T-helper 2 cell (primary cell): ENCODE measurements around the gene C12orf56.
"Not testable (repeated sequence)": the region's sequence is repeated elsewhere in the genome, so short reads cannot be mapped to it uniquely, and the experiment has no call there.

Experiments
- DNase-seq, 5 experiments: peaks; one replicate each; pipeline versions ENCODE4 v3.0.0 to v3.0.0-alpha.2; 2012 to 2022

The C12orf56 gene

DNA sequence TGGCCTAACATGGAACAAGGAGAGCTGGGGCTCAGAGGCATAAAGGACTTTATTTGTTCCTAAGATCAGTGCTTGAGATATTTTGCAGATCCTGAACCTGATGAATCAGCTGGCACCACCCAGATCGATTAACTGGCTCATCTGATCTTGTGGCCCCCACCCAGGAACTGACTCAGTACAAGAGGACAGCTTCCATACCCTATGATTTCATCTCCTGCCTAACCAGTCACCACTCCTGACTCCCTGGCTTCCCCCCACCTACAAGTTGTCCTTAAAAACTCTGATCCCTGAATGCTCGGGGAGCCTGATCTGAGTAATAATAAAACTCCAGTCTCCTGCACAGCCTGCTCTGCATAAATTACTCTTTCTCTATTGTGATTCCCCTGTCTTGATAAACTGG lies 5.1 kb downstream of the C12orf56 start:
- peak in 2 of 5 experiments; percentile 14 to 17 for DNase-seq

DNA sequence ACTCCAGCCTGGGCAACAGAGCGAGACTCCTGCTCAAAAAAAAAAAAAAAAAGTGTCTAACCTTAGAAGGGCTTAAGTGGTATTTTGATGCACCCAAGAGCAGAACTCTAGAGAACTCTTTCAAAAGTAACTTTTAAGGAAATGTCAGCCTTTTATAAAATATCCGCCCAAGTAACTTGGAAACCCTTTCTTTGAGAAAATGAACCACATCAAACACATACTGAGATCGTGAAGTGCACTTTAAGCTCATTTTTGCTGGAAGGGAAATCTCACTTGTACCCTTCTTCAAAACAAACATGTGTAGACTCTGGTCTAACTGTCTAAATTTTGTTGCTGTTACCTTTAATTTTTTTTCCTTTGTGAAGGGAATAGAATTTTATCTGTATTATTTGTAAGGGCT lies 5.5 kb downstream of the C12orf56 start:
- peak in 1 of 5 experiments; percentile 63 for DNase-seq

DNA sequence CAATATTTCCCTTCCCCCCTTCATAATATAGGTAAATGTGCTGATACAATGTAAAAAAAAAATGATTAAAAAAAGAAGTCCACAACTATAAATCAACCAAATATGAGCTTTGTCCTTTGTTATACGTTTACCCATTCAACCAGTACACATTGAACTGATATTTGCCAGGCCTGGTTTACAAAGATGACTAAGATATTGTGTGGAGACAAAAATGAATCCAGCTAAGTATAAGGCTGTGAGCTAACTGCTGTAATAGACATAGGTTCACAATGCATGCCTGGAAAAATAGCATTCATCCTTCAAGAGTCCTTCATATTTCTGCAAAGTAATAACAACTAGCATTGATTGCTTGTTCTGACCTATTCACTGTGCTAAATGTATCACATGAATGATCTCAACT lies 6.9 kb downstream of the C12orf56 start:
- DNase-seq = no peak

DNA sequence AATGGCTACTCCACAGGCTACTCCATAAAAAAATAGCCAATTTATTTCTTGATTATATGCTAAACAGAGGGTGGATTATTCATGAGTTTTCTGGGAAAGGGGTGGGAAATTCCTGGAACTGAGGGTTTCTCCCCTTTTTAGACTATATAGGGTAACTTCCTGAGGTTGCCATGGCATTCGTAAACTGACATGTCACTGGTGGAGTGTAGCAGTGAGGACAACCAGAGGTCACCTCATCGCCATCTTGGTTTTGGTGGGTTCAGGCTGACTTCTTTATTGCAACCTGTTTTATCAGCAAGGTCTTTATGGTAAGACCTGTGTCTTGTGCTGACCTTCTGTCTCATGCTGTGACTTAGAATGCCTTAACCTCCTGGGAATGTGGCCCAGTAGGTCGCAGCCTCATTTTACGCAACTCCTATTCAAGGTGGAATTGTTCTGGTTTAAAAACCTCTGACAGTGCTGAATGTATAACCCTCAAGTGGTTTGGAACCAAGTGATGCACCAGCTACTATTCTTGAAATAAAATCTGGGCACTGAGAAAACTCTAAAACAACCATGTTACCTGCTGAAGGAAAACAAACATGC lies 27.7 kb downstream of the C12orf56 start:
- DNase-seq = no peak

DNA sequence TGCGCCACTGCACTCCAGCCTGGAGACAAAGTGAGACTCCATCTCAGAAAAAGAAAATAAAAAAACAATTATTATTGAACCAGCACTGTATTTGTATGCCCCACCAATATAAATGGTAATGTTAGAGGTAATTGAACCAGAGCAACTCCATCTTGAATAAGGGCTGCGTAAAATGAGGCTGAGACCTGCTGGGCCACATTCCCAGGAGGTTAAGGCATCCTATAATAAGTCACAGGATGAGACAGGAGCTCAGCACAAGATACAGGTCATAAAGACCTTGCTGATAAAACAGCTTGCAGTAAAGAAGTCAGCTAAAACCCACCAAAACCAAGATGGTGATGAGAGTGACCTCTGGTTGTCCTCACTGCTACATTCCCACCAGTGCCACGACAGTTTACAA lies 29.4 kb downstream of the C12orf56 start:
- DNase-seq = not testable (repeated sequence)

DNA sequence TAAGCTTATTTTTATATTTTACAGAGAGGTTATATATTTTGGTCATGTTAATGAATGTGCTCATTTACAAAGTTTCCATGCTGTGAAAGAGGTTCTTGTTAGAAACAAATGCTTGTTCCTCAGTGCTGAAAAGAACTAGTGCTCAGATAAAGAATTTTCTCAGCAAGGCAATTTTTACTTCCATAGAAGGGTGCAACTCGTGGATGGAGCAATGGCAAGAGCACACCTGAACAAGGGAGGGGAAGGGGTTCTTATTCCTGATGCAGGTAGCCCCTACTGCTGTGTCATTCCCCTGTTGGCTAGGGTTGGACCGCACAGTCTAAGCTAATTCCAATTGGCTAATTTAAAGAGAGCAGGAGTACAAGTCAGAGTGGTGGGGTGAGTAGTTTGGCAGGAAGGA lies 34.3 kb downstream of the C12orf56 start:
- DNase-seq = not testable (repeated sequence)

DNA sequence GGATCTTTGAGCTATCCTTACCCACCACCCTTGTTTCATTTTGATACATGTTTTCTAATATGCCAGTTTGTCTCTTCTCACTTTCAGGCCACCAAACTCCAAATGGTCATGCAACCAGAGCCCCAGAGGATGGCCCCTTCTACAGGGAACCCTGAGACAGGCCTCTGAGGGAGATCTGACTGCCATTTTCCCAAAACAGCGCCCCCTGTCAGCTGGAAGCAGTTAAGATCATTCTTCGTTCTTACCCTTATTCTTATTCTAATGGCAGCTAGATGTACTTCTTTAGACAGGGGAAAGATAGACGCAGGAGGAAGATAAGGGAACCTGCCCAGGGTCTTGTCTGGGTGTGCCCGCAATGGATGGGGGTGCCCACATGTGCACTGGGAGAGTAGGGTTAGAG lies 38.4 kb downstream of the C12orf56 start:
- DNase-seq = no peak

DNA sequence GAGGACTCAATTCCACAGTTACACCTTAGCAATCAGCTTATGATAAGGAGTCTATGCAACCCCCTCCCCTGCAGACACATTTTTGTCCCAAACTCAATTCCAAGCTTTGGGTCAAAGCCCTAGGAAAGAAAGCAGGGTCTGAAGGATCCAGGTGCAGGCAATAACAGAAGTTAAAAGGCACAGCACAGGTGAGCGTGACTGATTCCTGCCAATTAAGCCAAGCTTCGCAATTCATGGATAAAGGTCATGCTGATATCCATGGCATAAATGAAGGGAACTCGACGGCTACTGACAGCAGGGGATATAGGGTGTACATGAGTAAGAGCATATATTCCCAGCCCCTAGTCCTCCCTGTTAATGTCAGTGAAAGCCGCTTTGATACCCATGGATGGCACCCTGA lies 39.3 kb downstream of the C12orf56 start:
- DNase-seq = no peak

DNA sequence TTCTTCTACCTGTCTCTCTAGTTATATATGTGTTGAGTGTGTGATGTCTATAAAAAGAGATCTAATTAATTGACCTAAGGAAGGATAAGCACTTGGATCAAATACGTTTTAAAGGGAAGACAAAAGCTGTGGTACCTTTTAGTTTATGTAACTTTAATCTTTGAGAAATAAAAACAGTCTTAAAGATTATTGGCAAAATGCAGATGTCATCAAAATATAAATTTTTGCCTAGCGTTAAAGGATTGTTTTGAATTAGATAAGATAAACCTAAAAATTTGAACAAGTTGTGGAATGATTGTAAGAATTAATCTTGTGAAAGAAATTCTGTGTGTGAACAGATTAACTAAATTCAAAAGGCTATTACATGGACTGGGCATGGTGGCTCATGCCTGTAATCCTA lies 42.9 kb downstream of the C12orf56 start:
- DNase-seq = no peak

DNA sequence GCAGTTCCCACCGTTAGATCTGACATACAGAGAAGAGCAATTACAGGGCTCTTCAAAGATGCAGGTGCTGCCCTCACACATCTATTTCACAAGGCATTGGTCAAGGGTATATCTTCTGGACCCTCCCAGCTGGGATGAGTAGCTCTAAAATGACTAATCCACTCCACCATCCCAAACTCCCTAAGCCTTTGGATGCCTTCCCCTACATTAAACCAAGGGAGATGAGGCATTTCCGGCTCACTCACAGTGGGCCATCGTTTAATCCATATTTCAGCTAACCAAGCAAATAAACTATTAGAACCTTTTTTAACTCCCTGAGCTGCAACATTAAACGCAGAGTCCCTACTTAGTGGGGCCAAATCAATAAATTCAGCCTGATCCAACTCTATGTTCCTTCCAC lies 45.9 kb downstream of the C12orf56 start:
- not testable (repeated sequence) for DNase-seq

DNA sequence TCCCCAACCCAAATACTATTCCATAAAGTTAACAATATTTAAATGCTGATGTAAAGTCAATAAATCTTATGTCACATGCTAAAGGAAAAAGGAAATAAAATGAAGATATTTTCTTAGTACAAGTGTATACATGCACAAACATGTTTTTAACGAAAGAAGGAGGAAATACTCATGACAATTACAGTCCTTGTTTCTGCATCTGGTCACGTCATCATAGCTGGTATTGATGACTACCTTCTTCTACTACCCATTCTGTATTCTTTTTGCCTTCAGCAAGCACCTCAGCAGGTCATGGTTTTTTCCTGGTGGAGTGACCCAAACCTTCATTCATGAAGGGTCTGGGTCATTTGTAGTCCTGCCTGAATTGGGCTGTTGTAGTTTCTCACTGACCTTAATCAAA lies 50.0 kb downstream of the C12orf56 start:
- not testable (repeated sequence) for DNase-seq

DNA sequence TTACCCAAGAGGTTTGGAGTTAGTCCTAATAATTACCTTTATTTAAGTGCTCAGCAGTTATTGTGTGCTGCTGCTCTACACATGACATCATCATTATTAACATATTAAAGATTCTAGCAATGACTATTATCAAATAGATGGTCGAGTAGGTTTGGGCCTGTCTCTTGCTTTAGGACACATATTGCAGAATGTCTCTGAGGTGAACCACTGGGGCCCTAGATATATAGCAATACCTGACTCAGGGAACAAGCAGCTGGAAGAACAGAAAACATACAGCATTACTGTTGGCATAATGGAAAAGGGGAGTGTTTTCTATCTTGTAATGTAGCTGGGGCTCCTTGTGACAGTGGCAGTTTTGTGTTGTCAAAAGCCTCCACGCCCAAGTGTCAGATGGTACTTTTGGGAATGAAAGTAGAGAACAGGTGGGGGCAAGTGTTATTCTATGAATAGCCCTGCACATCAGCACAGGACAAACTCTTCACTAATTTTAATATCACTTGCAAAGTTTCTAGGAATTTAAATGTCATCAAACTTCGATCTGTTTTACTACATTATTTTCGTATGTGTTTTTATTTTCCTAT lies 54.6 kb downstream of the C12orf56 start:
- no peak for DNase-seq

DNA sequence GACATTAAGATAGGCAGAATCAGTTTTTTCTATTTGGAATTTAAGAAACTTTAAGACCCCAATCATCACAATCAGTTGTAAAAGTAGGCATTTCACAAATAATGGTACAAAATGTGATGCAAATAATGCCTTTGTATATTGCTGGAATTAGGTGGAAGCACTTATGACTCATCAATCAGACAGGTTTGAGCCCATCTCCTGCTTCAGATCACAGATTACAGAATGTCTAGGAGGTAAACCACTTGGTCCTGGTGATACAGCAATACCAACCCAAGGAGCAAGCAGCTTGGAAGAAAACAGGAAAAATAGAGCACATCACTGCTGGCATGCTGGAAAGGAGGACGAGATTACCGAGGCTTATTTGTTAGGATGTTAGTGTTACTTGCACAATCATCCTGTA lies 57.6 kb downstream of the C12orf56 start:
- DNase-seq = no peak

DNA sequence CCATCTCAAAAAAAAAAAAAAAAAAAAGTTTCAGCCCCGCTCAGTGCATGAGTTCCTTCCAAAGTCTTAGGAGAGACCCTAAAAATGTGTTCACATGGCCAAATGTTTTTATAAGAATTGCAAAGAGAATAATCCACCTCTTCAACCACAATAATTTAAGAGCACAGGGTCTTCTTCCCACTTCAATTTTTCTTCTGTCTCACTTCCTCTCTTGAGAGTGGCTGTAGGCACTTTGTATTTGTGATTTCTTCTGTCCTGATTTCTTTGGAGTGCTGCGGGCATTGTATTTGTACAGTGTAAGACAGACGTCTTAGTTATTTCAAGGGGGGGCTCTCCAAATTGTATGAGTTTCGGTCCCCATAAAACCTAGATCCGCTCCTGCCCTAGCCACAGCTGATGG lies 58.3 kb downstream of the C12orf56 start:
- DNase-seq = no peak

DNA sequence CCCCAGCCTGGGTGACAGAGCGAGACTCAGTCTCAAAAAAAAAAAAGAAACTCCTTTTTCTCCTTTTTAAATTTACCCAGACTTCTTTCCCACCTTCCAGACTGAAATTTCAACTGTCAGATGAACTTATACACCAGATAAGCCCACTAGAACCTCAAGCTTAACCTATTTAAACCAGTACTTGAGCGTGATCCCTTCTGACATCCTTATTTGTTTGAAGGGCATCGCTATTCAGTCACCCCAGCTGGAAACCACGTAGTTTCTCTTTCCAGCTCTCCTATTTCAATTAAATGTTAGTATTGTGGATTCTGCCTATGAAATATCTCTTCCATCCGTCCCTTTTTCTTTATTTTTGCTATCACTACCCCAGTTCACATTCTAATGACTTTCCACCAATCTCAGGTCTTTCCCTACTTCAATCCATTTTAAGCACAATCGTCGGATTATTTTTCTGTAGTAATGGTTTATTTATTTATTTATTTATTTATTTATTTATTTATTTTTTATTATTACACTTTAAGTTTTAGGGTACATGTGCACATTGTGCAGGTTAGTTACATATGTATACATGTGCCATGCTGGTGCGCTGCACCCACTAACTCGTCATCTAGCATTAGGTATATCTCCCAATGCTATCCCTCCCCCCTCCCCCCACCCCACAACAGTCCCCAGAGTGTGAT lies 61.4 kb downstream of the C12orf56 start:
- not testable (repeated sequence) for DNase-seq

DNA sequence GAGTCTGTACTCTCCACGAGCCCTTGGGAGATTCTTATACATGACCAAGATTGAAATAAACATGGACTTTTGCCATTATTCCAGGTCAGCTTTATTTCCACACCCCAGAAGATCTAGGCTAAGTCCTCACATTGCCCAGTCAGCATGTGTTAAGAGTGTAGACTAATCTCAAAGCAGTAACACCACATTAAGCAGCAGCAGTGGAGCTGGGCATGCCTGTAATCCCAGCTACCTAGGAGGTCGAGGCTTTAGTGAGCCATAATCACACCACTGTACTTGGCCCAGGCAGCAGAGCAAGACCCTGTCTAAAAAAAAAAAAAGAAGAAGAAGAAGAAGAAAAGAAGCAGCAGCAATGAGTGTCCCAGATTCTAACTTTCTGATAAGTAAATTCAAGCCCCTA lies 65.5 kb downstream of the C12orf56 start:
- DNase-seq = no peak

DNA sequence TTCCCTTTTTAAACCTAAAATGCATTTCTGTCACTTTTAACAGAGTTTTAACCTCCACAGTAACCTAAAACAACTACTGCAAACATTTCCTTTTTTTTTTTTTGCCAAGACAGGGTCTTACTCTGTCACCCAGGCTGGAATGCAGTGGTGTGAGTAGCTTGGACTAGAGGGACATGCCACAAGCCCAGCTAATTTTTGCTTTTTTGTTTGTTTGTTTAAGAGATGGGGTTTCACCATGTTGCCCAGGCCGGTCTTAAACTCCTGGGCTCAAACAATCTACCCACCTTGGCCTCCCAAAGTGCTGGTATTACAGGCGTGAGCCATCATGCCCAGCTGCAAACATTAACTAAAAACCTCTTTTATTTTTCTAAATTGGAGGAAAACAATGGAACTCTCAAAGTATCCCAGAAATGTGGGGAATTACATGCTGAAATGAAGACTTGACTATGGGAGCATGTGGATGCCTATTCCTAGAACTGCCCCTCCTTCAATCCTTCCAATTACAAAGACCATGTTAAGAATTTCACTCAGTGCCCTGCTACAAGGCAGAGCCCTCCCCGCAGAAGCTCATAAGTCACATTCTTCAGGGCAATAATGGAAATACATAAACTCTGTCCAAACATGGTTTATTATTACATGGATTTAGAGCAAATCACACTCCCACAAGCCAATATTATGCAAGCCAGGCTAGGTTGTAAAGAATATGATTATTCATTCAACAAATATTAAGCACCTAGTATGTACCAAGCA lies 66.9 kb downstream of the C12orf56 start:
- DNase-seq = no peak

DNA sequence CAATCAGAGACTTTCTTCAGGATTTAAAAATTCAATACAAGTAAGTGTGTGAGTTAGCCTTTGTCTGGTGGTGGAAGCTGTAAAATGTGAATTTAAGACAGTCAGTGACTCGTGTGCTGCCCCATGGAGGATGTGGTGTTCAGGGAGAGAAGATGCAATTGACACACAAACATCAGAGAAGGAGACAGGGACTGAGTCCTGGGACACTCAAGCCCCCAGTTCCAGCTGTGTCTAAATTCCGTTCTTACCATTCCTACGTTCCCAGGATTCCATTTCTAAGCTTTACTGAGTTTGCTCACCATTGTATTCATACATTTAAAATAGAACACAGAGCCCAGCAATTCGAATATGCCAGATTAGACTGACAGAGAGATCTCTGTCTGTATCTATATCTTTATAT lies 67.6 kb downstream of the C12orf56 start:
- DNase-seq = no peak

DNA sequence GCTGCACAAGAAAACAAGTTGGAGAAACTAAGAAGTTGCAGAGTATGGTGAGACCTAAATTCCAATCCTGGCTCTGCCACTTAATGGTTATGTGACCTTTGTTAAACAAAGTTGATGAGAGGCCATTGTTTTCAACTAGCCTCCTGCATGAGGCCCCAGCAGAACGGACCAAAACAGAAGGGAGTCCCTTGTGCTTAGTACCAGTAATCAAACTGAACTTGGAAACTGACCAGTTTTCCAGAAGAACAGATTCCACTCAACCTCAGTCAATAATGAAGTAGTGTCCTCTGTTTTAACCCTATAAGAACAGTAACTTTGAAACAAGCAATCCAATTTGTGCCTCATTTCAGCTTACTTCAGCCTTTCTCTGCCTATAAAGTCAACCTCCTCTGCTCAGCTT lies 69.9 kb downstream of the C12orf56 start:
- no peak for DNase-seq

DNA sequence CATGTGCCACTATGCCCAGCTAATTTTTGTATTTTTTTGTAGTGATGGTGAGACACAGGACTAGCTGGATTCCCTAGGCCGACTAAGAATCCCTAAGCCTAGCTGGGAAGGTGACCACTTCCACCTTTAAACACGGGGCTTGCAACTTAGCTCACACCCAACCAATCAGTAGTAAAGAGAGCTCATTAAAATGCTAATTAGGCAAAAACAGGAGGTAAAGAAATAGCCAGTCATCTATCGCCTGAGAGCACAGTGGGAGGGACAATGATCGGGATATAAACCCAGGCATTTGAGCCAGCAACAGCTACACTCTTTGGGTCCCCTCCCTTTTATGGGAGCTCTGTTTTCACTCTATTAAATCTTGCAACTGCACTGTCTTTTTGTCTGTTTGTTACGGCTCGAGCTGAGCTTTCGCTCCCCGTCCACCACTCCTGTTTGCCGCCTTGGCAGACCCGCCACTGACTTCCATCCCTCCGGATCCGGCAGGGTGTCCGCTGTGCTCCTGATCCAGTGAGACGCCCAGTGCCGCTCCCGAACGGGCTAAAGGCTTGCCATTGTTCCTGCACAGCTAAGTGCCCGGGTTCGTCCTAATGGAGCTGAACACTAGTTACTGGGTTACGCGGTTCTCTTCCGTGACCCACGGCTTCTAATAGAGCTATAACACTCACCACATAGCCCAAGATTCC lies 70.9 kb downstream of the C12orf56 start:
- DNase-seq = not testable (repeated sequence)

DNA sequence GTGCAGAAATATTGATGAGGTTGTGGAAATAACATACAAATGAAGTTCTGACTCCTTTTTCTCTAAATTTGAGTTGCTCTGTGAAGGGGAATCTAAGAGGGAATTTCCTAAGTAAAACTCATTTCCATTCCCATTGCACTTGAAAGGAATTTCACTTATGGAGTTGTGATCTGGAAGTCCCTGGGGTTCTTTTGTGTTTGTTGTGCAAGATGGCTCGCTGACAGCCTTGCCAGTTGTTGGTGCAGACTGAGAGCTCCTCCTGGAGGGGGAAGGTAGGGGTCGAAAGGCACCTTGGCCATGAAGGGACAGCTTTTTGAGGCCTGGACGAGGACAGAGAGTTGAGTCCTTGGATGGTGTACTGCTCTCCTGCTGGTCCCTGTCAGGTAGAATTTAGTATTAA lies 72.0 kb downstream of the C12orf56 start:
- DNase-seq = no peak

DNA sequence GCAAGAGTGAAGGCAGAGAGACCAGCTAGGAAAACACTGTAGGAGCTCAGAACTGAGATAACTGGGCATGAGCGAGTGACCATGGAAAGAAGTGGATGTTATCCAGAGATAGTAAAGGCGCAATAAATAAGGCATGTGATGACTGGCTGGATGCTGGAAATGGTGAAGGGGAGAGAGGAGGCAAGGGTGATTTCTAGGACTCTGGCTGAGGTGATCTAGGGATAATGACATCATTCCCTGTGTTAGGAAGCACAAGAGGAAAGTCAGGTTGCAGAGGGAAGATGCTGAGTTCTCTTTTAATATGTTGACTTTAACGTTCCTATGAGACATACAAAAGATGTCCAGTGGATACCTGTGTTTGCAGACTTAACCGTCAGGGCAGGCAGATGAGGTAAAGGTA lies 78.7 kb downstream of the C12orf56 start:
- DNase-seq = no peak

DNA sequence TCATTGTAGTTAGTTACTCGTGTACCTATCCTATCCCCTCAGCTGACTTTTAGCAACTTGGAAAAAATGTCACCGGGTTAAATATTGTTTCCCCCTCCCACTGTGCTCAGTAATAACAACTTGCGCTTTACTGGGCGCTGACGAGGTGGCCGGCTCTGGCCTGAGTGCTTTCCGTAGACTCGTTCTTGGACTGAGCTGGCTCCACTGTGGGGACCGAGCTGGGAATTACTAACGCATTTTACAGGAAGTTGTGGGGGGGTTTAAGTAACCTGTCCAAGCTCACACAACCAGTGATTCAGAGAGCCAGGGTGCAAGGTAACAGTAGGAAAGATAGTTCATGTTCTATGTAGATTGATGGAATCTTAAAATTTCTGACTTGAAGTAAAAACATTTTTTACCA lies 86.0 kb downstream of the C12orf56 start:
- no peak for DNase-seq
